OCI-LY1 (cell line): Measurements from ENCODE around the gene GJC3.

Experiments
- EZH2 ChIP-seq: fragments of 200-600 bp; sonication (generic), shearing (Covaris generic); IDR thresholded peaks from 2 replicates; pipeline ENCODE4 v1.8.0; 2017; ENCODE audit warnings: borderline replicate concordance, mixed run types, mild to moderate bottlenecking, antibody characterized with exemption, low read length, moderate library complexity, mixed read lengths
- TF ChIP-seq, protein P1 (sequence below): fragments of 200-600 bp; sonication (generic), shearing (Covaris generic); IDR thresholded peaks from 2 replicates; pipeline ENCODE4 v1.5.1; 2017; ENCODE audit warnings: mild to moderate bottlenecking, antibody characterized with exemption, low read length, moderate library complexity, mixed read lengths

DNA sequence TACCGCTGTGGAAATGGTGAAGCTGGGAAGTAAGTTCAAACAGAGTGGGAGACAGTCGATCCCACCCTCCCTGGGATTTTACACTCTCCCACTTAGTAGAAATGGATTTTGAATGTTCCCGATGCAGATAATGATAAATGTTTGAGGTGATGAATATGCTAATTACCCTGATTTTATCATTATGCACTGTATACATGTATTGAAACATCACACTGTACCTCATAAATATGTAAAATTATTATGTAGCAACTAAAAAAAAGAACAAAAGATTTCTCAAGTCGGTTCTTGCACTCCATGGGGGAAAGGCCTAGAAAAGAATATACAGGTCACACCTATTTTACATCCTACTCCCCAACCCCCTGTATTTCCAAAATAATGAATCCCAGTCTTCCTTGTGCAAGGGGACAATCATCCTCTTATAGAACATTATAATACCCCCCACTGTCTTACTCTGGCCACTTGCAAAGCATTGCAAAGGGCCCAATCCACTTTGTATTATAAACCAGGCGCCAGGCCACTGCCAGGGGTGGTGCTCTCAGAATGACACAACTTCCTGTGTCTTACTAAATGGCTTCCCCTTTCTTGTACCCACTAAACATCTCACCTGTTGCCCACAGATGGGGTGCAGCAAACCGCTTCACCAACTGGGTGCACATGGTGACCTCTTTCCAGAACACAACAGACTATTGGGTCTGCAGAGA, 31.9 kb downstream of the GJC3 start:
- TF ChIP-seq, protein P1, sequence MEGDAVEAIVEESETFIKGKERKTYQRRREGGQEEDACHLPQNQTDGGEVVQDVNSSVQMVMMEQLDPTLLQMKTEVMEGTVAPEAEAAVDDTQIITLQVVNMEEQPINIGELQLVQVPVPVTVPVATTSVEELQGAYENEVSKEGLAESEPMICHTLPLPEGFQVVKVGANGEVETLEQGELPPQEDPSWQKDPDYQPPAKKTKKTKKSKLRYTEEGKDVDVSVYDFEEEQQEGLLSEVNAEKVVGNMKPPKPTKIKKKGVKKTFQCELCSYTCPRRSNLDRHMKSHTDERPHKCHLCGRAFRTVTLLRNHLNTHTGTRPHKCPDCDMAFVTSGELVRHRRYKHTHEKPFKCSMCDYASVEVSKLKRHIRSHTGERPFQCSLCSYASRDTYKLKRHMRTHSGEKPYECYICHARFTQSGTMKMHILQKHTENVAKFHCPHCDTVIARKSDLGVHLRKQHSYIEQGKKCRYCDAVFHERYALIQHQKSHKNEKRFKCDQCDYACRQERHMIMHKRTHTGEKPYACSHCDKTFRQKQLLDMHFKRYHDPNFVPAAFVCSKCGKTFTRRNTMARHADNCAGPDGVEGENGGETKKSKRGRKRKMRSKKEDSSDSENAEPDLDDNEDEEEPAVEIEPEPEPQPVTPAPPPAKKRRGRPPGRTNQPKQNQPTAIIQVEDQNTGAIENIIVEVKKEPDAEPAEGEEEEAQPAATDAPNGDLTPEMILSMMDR = no peak
- no peak for TF ChIP-seq EZH2
